Left colon (tissue), 2 donors: ENCODE results near the gene PDLIM5. TPM values are rescaled to one million over a fixed set of nuclear protein-coding genes. Genes with fewer than 3 reads are reported as not detected.

Experiments
- ATAC-seq: fragments of 200-7000 bp; cut with Tn5 transposase; one replicate; pipeline ENCODE4 v1.9.1; 2020; ENCODE audit warnings: mild to moderate bottlenecking, moderate library complexity
- DNase-seq, 2 donors: peaks; one replicate each; pipeline ENCODE4 v3.0.0-alpha.2; 2020
- intact Hi-C, 2 donors: fragments of 100-400 bp; cut with DNase I in 1 of 2; cut with micrococcal nuclease in 1 of 2; formaldehyde crosslinking; loops; one replicate each; pipeline versions ENCODE4 v1.11.2 to v1.14.0; 2022; cut with DNase I, micrococcal nuclease
- total RNA-seq, 2 donors: library from RNA; stranded (reverse); fragmentation: NEBNext Ultra II Directional; extraction: Animal tissue kit (Norgen Biotek cat#: 25700); gene quantifications; one replicate each; pipeline ENCODE4 v1.2.1, GENCODE V29; 2021
- donor health status: DM: no; HTN: no; CAD: no.
- donor health status: DM: yes; HTN: yes; CAD: no.

The PDLIM5 gene
- total RNA-seq, 2 donors from 2014 or later: 148 to 153 TPM

GRCh38 chr4:94479358-94480141 lies 27.8 kb downstream of the PDLIM5 start:
- intact Hi-C loops: no loop called here
- no peak for ATAC-seq
- DNase-seq: no peak

GRCh38 chr4:94480362-94480951 lies 28.7 kb downstream of the PDLIM5 start:
- ATAC-seq (no peak), DNase-seq (no peak)
- intact Hi-C loops: no loop called here

- intact Hi-C loops: no loop called here
- ATAC-seq: no peak
- no peak for DNase-seq
Measured at GRCh38 chr4:94483895-94484294, 32.2 kb downstream of the PDLIM5 start.

GRCh38 chr4:94484818-94485217 lies 33.1 kb downstream of the PDLIM5 start:
- no peak for DNase-seq
- ATAC-seq: no peak
- intact Hi-C loops: no loop called here

GRCh38 chr4:94486372-94486801 lies 34.6 kb downstream of the PDLIM5 start:
- DNase-seq (no peak), ATAC-seq (no peak)
- intact Hi-C loops: no loop called here

GRCh38 chr4:94488670-94489069 lies 36.9 kb downstream of the PDLIM5 start:
- DNase-seq: no peak
- ATAC-seq: peak; percentile 95
- intact Hi-C loops: no loop called here

- peak; percentile 16 for ATAC-seq
- no peak for DNase-seq
- intact Hi-C loops: no loop called here
Measured at GRCh38 chr4:94489098-94489497, 37.4 kb downstream of the PDLIM5 start.

- intact Hi-C loops: no loop called here
- DNase-seq: no peak
Measured at GRCh38 chr4:94490437-94490836, 38.7 kb downstream of the PDLIM5 start.

GRCh38 chr4:94491322-94491721 lies 39.6 kb downstream of the PDLIM5 start:
- DNase-seq: no peak
- intact Hi-C loops: no loop called here
- no peak for ATAC-seq

More at GRCh38 chr4:94490437-94490836, 38.7 kb downstream of the PDLIM5 start:
- no peak for ATAC-seq

GRCh38 chr4:94495408-94495807 lies 43.7 kb downstream of the PDLIM5 start:
- DNase-seq (no peak), ATAC-seq (no peak)
- intact Hi-C loops: no loop called here

- intact Hi-C loops: no loop called here
- DNase-seq: no peak
- no peak for ATAC-seq
Measured at GRCh38 chr4:94497690-94498089, 45.9 kb downstream of the PDLIM5 start.

- DNase-seq: no peak
- no peak for ATAC-seq
- intact Hi-C loops: no loop called here
Measured at GRCh38 chr4:94498502-94498901, 46.8 kb downstream of the PDLIM5 start.

- no peak for ATAC-seq
- intact Hi-C loops: no loop called here
- DNase-seq: no peak
Measured at GRCh38 chr4:94500685-94501084, 48.9 kb downstream of the PDLIM5 start.

- no peak for DNase-seq
- intact Hi-C loops: no loop called here
- no peak for ATAC-seq
Measured at GRCh38 chr4:94504545-94504944, 52.8 kb downstream of the PDLIM5 start.

GRCh38 chr4:94506822-94507221 lies 55.1 kb downstream of the PDLIM5 start:
- peak; percentile 33 for ATAC-seq
- no peak for DNase-seq
- intact Hi-C loops: no loop called here

GRCh38 chr4:94507281-94507680 lies 55.5 kb downstream of the PDLIM5 start:
- intact Hi-C loops: no loop called here
- DNase-seq: no peak
- peak; percentile 65 for ATAC-seq

GRCh38 chr4:94507708-94508107 lies 56.0 kb downstream of the PDLIM5 start:
- ATAC-seq: peak; percentile 86
- intact Hi-C loops: no loop called here
- peak in 1 of 2 donors; percentile 36 for DNase-seq

GRCh38 chr4:94508296-94508695 lies 56.6 kb downstream of the PDLIM5 start:
- intact Hi-C loops: no loop called here
- ATAC-seq: no peak

GRCh38 chr4:94508806-94509205 lies 57.1 kb downstream of the PDLIM5 start:
- ATAC-seq (no peak), DNase-seq (no peak)
- intact Hi-C loops: no loop called here

More at GRCh38 chr4:94508296-94508695, 56.6 kb downstream of the PDLIM5 start:
- no peak for DNase-seq

- DNase-seq: no peak
- intact Hi-C loops: no loop called here
- no peak for ATAC-seq
Measured at GRCh38 chr4:94511591-94511990, 59.8 kb downstream of the PDLIM5 start.
